WTC11 (cell line): ENCODE data around the gene IL36G.

Source experiments
- ELF4 ChIP-seq: sonication (generic); formaldehyde crosslinking; IDR thresholded peaks from 2 replicates; pipeline ENCODE4 v1.8.1; 2022; ENCODE audit warnings: low read depth, mild to moderate bottlenecking, moderate library complexity, missing genetic modification reagents
- ESRRA ChIP-seq: sonication (generic); formaldehyde crosslinking; IDR thresholded peaks from 2 replicates; pipeline ENCODE4 v1.8.1; 2022; ENCODE audit warnings: mild to moderate bottlenecking, missing genetic modification reagents, borderline replicate concordance
- FOXP1 ChIP-seq: sonication (generic); formaldehyde crosslinking; IDR thresholded peaks from 2 replicates; pipeline ENCODE4 v1.8.0; 2022; ENCODE audit warnings: missing genetic modification reagents, mild to moderate bottlenecking, moderate library complexity, borderline replicate concordance
- JAZF1 ChIP-seq: fragments of 250-450 bp; sonication (Bioruptor Pico); IDR thresholded peaks from 2 replicates; pipeline ENCODE4 v1.9.0; 2021; ENCODE audit warnings: moderate library complexity, mild to moderate bottlenecking, inconsistent platforms
- JUN ChIP-seq: sonication (generic); formaldehyde crosslinking; IDR thresholded peaks from 2 replicates; pipeline ENCODE4 v1.8.0; 2023; ENCODE audit warnings: mild to moderate bottlenecking, missing genetic modification reagents
- MYBL2 ChIP-seq: sonication (generic); formaldehyde crosslinking; IDR thresholded peaks from 2 replicates; pipeline ENCODE4 v1.8.1; 2023; ENCODE audit warnings: mild to moderate bottlenecking, moderate library complexity, missing genetic modification reagents
- NR2C2 ChIP-seq: sonication (generic); formaldehyde crosslinking; IDR thresholded peaks from 2 replicates; pipeline ENCODE4 v1.8.0; 2022; ENCODE audit warnings: mild to moderate bottlenecking, missing genetic modification reagents
- TEAD4 ChIP-seq: sonication (generic); formaldehyde crosslinking; IDR thresholded peaks from 2 replicates; pipeline ENCODE4 v1.8.0; 2022; ENCODE audit warnings: mild to moderate bottlenecking, missing genetic modification reagents
- TF ChIP-seq, protein P1 (sequence below): fragments of 200-600 bp; IDR thresholded peaks from 2 replicates; pipeline ENCODE4 v1.8.0; 2022; ENCODE audit warnings: antibody characterized with exemption
- TF ChIP-seq, protein P2 (sequence below): sonication (generic); formaldehyde crosslinking; IDR thresholded peaks from 2 replicates; pipeline ENCODE4 v1.8.0; 2022; ENCODE audit warnings: mild to moderate bottlenecking, missing genetic modification reagents
- TF ChIP-seq, protein P3 (sequence below): sonication (generic); formaldehyde crosslinking; IDR thresholded peaks from 2 replicates; pipeline ENCODE4 v1.8.0; 2022; ENCODE audit warnings: mild to moderate bottlenecking, missing genetic modification reagents
- TF ChIP-seq, protein P4 (sequence below): sonication (generic); formaldehyde crosslinking; IDR thresholded peaks from 2 replicates; pipeline ENCODE4 v1.8.0; 2023; ENCODE audit warnings: mild to moderate bottlenecking, missing genetic modification reagents
- TF ChIP-seq, protein P5 (sequence below): sonication (generic); formaldehyde crosslinking; IDR thresholded peaks from 2 replicates; pipeline ENCODE4 v1.8.1; 2022; ENCODE audit warnings: low read depth, mild to moderate bottlenecking, moderate library complexity, missing genetic modification reagents, borderline replicate concordance
- TF ChIP-seq, protein P6 (sequence below): sonication (generic); formaldehyde crosslinking; conservative IDR thresholded peaks from 2 replicates; pipeline ENCODE4 v1.8.1; 2022; ENCODE audit warnings: mild to moderate bottlenecking, missing genetic modification reagents

DNA sequence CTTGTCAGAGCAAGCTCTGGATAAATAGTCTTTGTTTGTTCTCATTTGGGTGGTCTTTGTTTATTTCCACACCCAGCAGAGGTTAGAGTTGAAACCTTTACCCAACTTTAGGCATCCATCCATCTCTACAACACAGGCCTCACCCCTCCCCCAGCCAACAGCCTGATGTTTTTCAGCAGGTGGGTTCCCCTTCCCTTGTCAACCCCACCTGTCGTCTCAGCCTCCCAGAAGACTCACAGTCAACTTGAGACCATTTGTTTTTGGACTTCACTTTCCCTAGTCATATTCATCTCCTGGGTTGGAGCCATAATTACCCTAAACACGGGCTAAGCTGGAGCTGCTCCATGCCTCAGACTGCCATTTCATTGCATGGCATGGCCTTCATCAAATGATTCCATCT is 31.7 kb upstream of the IL36G start:
- TF ChIP-seq, protein P1, sequence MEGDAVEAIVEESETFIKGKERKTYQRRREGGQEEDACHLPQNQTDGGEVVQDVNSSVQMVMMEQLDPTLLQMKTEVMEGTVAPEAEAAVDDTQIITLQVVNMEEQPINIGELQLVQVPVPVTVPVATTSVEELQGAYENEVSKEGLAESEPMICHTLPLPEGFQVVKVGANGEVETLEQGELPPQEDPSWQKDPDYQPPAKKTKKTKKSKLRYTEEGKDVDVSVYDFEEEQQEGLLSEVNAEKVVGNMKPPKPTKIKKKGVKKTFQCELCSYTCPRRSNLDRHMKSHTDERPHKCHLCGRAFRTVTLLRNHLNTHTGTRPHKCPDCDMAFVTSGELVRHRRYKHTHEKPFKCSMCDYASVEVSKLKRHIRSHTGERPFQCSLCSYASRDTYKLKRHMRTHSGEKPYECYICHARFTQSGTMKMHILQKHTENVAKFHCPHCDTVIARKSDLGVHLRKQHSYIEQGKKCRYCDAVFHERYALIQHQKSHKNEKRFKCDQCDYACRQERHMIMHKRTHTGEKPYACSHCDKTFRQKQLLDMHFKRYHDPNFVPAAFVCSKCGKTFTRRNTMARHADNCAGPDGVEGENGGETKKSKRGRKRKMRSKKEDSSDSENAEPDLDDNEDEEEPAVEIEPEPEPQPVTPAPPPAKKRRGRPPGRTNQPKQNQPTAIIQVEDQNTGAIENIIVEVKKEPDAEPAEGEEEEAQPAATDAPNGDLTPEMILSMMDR: no peak
- TF ChIP-seq TEAD4 (CRISPR knock-in tag) (no peak), NR2C2 (CRISPR knock-in tag) (no peak), ELF4 (no peak), MYBL2 (CRISPR knock-in tag) (no peak), JAZF1 (CRISPR knock-in tag) (no peak), ESRRA (CRISPR knock-in tag) (no peak), FOXP1 (CRISPR knock-in tag) (no peak), JUN (CRISPR knock-in tag) (no peak)
- TF ChIP-seq, protein P2, sequence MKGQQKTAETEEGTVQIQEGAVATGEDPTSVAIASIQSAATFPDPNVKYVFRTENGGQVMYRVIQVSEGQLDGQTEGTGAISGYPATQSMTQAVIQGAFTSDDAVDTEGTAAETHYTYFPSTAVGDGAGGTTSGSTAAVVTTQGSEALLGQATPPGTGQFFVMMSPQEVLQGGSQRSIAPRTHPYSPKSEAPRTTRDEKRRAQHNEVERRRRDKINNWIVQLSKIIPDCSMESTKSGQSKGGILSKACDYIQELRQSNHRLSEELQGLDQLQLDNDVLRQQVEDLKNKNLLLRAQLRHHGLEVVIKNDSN: no peak
- TF ChIP-seq, protein P3, sequence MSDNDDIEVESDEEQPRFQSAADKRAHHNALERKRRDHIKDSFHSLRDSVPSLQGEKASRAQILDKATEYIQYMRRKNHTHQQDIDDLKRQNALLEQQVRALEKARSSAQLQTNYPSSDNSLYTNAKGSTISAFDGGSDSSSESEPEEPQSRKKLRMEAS (CRISPR knock-in tag): no peak
- TF ChIP-seq, protein P4, sequence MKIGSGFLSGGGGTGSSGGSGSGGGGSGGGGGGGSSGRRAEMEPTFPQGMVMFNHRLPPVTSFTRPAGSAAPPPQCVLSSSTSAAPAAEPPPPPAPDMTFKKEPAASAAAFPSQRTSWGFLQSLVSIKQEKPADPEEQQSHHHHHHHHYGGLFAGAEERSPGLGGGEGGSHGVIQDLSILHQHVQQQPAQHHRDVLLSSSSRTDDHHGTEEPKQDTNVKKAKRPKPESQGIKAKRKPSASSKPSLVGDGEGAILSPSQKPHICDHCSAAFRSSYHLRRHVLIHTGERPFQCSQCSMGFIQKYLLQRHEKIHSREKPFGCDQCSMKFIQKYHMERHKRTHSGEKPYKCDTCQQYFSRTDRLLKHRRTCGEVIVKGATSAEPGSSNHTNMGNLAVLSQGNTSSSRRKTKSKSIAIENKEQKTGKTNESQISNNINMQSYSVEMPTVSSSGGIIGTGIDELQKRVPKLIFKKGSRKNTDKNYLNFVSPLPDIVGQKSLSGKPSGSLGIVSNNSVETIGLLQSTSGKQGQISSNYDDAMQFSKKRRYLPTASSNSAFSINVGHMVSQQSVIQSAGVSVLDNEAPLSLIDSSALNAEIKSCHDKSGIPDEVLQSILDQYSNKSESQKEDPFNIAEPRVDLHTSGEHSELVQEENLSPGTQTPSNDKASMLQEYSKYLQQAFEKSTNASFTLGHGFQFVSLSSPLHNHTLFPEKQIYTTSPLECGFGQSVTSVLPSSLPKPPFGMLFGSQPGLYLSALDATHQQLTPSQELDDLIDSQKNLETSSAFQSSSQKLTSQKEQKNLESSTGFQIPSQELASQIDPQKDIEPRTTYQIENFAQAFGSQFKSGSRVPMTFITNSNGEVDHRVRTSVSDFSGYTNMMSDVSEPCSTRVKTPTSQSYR: no peak
- TF ChIP-seq, protein P5, sequence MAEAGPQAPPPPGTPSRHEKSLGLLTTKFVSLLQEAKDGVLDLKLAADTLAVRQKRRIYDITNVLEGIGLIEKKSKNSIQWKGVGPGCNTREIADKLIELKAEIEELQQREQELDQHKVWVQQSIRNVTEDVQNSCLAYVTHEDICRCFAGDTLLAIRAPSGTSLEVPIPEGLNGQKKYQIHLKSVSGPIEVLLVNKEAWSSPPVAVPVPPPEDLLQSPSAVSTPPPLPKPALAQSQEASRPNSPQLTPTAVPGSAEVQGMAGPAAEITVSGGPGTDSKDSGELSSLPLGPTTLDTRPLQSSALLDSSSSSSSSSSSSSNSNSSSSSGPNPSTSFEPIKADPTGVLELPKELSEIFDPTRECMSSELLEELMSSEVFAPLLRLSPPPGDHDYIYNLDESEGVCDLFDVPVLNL: no peak
- TF ChIP-seq, protein P6, sequence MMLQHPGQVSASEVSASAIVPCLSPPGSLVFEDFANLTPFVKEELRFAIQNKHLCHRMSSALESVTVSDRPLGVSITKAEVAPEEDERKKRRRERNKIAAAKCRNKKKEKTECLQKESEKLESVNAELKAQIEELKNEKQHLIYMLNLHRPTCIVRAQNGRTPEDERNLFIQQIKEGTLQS: no peak
